Glutamatergic neuron (in vitro differentiated cells): Measurements from ENCODE around the gene DAB2. TPM values are rescaled to one million over a fixed set of nuclear protein-coding genes. Genes with fewer than 3 reads are reported as not detected.

ENCODE experiments used
- DNase-seq: peaks from one replicate; pipeline ENCODE4 v3.0.0; 2022
- H3K27ac Mint-ChIP-seq: one replicate; pipeline ENCODE4 v1.8.0; 2020; ENCODE audit warnings: mild to moderate bottlenecking, mixed read lengths, inconsistent platforms; ENCODE audit not compliant: unreplicated experiment
- H3K27me3 Mint-ChIP-seq: one replicate; pipeline ENCODE4 v1.8.0; 2020; ENCODE audit warnings: mild to moderate bottlenecking, moderate library complexity, mixed read lengths, inconsistent platforms; ENCODE audit not compliant: unreplicated experiment
- H3K36me3 Mint-ChIP-seq: one replicate; pipeline ENCODE4 v1.8.0; 2020; ENCODE audit warnings: mild to moderate bottlenecking, mixed read lengths, inconsistent platforms; ENCODE audit not compliant: unreplicated experiment
- H3K4me1 Mint-ChIP-seq: one replicate; pipeline ENCODE4 v1.8.0; 2020; ENCODE audit warnings: mild to moderate bottlenecking, low read depth, mixed read lengths, inconsistent platforms; ENCODE audit not compliant: unreplicated experiment
- H3K4me3 Mint-ChIP-seq: one replicate; pipeline ENCODE4 v1.8.0; 2020; ENCODE audit warnings: mild to moderate bottlenecking, mixed read lengths, inconsistent platforms; ENCODE audit not compliant: unreplicated experiment
- H3K9me3 Mint-ChIP-seq: one replicate; pipeline ENCODE4 v1.8.0; 2020; ENCODE audit warnings: mild to moderate bottlenecking, moderate library complexity, mixed read lengths, inconsistent platforms; ENCODE audit not compliant: unreplicated experiment
- total RNA-seq: library from RNA; stranded (reverse); fragmentation: NEBNext Ultra II Directional; extraction: Animal tissue kit (Norgen Biotek cat#: 25700); gene quantifications from one replicate; pipeline ENCODE4 v1.2.1, GENCODE V29; 2021; ENCODE audit not compliant: unreplicated experiment
- TF ChIP-seq, protein P1 (sequence below): fragments of 200-600 bp; sonication (generic); IDR thresholded peaks from one replicate; pipeline ENCODE4 v1.5.0; 2021; ENCODE audit not compliant: partially characterized antibody, unreplicated experiment

Gene DAB2
- total RNA-seq, 1 donor from 2014 or later: 1.4 TPM

DNA sequence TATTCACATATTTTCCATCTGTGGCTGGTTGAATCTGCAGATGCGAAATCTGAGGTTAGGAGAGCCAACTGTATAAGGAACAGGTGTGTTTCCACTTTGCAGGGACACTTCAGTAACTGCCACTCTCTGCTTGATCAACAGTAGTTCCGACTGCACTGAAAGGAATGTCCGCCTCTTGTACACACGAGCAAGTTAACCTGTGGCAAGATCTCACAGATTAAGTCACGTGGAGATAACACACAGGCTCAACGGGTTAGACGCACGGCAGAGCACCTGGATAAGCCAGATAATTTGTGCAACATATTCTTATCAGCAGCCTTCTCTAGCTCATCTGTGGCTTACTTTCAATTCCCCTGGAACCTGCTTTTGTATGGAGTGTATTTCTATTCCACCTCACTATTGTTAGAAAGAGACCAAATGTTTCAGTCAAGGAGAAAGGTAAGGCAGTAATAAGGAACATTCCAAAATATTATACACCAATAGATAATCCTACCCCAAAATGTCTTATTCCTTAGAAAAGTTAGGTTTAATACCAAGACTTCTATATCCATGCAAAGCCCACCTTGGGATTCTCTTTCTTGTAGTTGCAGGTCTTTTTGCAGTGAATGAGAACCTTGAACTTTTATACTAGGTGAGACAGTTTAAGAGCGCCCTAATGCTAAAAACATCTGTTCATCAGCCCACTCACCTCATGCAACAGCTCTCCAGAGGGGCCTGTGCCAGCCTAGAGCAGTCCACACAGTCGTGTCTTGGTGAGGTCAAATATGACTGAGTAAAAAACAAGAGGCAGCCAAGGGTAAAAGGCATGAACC is 54.0 kb downstream of the DAB2 start:
- DNase-seq: no peak
- Mint-ChIP-seq H3K36me3 (no peaks in the 10 kb centered on the region), H3K27me3 (no peaks in the 10 kb centered on the region), H3K27ac (no peak overlapping the region), H3K9me3 (no peaks in the 10 kb centered on the region), H3K4me3 (no peak overlapping the region), H3K4me1 (no peaks in the 10 kb centered on the region)
- TF ChIP-seq, protein P1, sequence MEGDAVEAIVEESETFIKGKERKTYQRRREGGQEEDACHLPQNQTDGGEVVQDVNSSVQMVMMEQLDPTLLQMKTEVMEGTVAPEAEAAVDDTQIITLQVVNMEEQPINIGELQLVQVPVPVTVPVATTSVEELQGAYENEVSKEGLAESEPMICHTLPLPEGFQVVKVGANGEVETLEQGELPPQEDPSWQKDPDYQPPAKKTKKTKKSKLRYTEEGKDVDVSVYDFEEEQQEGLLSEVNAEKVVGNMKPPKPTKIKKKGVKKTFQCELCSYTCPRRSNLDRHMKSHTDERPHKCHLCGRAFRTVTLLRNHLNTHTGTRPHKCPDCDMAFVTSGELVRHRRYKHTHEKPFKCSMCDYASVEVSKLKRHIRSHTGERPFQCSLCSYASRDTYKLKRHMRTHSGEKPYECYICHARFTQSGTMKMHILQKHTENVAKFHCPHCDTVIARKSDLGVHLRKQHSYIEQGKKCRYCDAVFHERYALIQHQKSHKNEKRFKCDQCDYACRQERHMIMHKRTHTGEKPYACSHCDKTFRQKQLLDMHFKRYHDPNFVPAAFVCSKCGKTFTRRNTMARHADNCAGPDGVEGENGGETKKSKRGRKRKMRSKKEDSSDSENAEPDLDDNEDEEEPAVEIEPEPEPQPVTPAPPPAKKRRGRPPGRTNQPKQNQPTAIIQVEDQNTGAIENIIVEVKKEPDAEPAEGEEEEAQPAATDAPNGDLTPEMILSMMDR: no peak

DNA sequence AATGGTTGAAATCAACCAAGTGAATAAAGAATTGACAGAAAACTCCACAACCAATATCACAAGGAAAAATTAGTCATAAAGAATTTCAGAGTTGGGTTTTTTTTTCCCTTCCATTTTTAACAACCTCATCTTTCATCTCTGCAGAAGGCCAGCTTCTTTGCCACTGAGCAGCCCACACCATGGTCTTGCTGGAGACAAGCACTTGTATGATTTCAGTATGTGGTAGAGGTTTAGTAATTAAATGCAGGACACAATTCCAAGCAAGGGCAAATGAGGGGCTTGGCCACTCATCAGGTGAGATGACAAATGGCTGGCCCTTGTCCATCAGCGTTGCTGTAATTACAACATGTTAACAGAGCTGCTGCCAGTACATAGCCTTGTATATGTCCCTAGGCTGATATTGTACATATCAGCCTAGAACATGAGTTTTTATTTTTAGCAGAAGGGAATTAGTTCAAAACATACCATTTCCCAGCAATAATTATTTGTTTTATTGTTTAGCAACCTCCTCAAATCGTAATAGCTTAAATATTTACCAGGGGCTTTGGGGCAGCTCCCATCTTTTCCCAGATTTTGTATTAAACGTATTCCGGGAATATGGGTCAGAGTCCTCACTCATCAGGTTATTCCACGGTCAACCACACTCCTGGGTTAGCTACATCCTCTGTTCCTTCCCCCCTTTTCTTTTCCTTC is 55.5 kb downstream of the DAB2 start:
- no peaks in the 10 kb centered on the region for H3K27me3 Mint-ChIP-seq
- no peaks in the 10 kb centered on the region for H3K9me3 Mint-ChIP-seq
- DNase-seq: no peak
- no peaks in the 10 kb centered on the region for H3K4me1 Mint-ChIP-seq
- H3K4me3 Mint-ChIP-seq: no peak overlapping the region
- H3K27ac Mint-ChIP-seq: no peak overlapping the region
- TF ChIP-seq, protein P1: no peak
- H3K36me3 Mint-ChIP-seq: no peaks in the 10 kb centered on the region

DNA sequence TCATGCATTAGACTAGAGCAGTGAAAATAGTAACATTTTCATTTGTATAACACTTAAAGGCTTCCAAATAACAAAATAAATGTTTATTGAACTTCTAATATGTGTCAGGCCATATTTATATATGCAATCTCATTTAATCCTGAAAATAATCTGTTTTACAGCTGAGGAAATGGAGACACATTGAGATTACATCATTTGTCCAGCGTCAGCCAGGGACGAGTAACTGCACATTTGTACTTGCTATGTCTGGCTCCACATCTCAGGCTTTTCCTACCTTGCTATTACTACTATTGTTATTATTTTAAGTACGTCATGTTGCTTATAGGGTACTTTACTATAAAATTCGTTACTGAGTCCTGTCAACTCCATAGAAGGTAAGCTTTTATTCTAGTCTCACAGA is 56.7 kb downstream of the DAB2 start:
- Mint-ChIP-seq H3K9me3 (no peaks in the 10 kb centered on the region), H3K4me1 (no peaks in the 10 kb centered on the region), H3K36me3 (no peaks in the 10 kb centered on the region), H3K27ac (no peak overlapping the region), H3K4me3 (no peak overlapping the region), H3K27me3 (no peaks in the 10 kb centered on the region)
- no peak for DNase-seq
- TF ChIP-seq, protein P1: no peak

DNA sequence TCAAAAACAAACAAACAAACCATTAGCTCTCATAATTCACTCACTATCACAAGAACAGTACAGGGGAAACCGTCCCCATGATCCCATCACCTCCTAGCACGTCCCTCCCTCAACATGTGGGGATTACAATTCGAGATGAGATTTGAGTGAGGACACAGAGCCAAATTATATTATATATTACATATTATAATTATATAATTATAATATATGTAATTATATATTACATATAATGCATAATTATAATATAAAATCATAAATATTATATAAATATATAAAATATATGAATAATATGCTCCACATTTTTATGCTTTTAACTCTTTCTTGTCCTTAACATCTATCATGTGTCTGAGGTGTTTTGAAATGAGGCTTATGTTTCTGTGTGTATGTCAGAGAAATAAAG is 57.1 kb downstream of the DAB2 start:
- H3K36me3 Mint-ChIP-seq: no peaks in the 10 kb centered on the region
- no peak for DNase-seq
- H3K9me3 Mint-ChIP-seq: no peaks in the 10 kb centered on the region
- no peaks in the 10 kb centered on the region for H3K27me3 Mint-ChIP-seq
- no peak overlapping the region for H3K4me3 Mint-ChIP-seq
- TF ChIP-seq, protein P1: no peak
- H3K4me1 Mint-ChIP-seq: no peaks in the 10 kb centered on the region
- no peak overlapping the region for H3K27ac Mint-ChIP-seq

DNA sequence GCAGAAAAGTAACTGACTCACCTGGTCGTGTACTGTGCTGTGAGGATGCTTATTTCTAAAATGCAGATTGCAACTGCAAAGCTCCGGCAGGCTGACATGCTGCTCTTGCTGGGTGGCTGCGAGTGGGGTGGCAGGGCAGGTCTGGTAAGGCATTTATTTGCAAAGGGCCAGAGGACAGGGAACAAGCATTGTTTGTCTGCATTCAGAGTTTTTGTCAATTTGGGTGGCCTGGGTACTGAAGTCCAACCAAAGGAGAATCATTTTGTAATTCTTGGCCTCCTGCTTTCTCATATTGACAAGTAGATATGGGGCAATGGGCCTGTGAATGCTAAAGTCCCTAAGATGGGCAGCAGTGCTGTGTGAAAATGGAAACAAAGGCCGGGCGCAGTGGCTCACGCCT is 60.4 kb downstream of the DAB2 start, which contains the start of gene C9:
C9 (minus strand) TSS at position 129 of the 400 bp plus-strand sequence; CDS start at position 98, 31 bp downstream.
- H3K27ac Mint-ChIP-seq: no peak within 1 kb of the TSS

More for the DNA sequence above, 60.4 kb downstream of the DAB2 start, which contains the start of gene C9:
- no peaks in the 10 kb centered on the region for H3K36me3 Mint-ChIP-seq
- TF ChIP-seq, protein P1: no peak
- no peaks in the 10 kb centered on the region for H3K4me1 Mint-ChIP-seq
- DNase-seq: no peak
- H3K9me3 Mint-ChIP-seq: no peaks in the 10 kb centered on the region
- no peak within 1 kb of the TSS for H3K4me3 Mint-ChIP-seq
- H3K27me3 Mint-ChIP-seq: no peaks in the 10 kb centered on the region
